GM12872 (cell line): ENCODE data around the gene NT5DC4.

Experiments
- TF ChIP-seq, protein P1 (sequence below): IDR thresholded peaks from 3 replicates; pipeline ENCODE4 v1.5.1; 2011; ENCODE audit warnings: low read depth, mild to moderate bottlenecking, low read length, moderate library complexity; ENCODE audit not compliant: insufficient read depth

The NT5DC4 gene

DNA sequence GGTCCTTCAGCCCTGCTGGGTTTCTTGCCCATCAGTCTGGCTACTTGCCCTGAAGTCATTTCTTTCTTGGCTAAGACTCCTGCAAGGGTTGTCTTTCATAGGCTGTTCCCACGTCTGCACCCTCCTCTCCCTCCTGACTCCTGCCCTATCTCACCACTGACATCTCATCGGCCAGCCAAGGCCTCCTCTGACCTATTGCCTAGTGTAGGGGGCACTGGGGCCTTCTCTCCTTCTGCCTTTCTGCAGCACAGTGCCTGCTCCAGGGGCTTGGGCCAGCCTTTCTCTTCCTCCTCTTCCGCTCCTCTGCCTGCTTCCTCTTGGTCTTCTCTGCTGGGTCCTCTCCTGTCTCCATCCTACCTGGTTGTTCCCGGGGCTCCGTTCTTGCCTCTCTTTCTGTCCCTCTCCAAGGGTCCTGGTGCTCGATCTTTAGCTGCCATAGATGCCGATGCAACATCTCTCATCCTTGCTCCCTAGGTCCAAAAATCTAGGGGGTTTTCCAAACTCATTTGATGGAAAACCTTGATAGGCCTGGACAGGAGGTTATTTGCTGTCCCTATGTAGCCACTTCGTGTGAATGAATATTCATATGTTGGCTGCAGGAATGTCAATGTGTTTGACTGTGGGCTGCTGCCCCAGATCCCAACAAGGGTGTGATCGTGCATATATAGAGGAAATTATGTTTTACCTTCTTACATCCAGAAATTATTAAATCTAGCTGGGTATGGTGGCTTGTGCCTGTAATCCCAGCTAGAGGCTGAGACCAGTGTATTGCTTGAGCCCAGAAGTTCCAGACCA, 9.7 kb upstream of the NT5DC4 start:
- TF ChIP-seq, protein P1, sequence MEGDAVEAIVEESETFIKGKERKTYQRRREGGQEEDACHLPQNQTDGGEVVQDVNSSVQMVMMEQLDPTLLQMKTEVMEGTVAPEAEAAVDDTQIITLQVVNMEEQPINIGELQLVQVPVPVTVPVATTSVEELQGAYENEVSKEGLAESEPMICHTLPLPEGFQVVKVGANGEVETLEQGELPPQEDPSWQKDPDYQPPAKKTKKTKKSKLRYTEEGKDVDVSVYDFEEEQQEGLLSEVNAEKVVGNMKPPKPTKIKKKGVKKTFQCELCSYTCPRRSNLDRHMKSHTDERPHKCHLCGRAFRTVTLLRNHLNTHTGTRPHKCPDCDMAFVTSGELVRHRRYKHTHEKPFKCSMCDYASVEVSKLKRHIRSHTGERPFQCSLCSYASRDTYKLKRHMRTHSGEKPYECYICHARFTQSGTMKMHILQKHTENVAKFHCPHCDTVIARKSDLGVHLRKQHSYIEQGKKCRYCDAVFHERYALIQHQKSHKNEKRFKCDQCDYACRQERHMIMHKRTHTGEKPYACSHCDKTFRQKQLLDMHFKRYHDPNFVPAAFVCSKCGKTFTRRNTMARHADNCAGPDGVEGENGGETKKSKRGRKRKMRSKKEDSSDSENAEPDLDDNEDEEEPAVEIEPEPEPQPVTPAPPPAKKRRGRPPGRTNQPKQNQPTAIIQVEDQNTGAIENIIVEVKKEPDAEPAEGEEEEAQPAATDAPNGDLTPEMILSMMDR, result no peak

DNA sequence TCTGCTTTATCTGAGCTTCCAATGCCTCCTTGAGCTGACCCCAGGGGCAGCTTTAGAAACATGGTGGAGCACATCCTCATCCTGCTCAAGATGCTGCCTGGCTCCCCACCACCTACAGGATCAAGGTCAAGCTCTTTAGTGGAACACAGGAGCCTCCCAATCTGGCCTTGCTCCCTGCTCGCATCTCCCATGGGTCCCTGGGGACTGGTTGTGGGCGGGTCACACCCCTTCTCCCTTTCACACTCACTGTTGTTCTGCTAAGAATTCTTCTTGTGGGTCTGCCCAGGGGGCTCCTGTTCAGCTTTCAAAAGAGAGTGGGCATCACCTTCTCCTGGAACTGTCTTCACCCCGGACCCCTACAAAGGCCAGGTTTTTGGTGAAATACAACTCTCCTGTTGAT, 8.4 kb upstream of the NT5DC4 start:
- TF ChIP-seq, protein P1, result no peak

DNA sequence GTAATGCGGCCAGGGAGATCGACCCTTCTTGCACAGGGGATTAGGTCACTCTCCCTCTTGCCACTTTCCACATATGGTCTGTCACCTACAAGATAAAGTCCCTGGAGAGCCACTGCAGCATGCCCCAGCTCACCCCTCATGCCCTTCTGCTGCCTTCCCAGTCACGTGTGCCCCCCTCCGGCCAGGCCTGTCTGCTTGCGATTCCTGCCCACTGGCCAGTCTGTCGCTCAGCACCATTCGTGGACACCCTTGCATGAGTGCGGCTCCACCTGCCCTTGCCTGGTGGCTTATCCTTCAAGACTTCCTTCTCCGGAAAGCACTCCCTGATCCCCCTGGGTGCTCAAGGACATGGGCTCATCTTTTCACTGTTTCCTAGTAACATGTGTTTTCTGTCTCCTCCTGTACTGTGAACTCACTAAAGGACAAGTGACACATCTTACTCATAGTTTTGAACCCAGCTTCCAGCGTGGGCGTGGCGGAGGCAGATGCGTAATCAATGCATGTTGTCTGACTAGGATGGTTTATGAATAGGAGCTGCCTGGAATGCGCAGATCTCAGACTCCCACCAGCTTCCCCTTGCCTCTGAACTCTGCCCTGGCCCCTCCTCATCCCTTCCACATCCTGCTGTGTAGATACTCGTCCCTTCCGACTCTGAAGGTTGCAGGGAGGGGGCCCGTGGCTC, 7.8 kb upstream of the NT5DC4 start:
- TF ChIP-seq, protein P1, result no peak

DNA sequence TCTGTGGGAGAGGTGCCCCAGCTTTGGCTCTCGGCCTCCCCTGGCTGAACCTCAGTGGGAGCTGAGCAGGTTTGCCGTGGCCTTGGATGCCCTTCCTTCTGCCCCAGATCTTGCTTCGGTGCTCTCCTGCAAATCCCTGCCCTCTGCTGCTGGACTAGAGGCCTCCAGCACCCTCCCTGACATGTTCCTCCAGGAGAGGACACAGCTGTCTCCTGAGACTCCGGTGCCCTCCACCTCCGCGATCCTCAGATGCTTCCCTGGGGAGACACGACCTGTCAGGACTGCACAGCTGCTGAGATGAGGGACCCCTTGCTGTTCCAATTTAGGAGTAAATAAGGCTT, 7.3 kb upstream of the NT5DC4 start:
- TF ChIP-seq, protein P1, result no peak

DNA sequence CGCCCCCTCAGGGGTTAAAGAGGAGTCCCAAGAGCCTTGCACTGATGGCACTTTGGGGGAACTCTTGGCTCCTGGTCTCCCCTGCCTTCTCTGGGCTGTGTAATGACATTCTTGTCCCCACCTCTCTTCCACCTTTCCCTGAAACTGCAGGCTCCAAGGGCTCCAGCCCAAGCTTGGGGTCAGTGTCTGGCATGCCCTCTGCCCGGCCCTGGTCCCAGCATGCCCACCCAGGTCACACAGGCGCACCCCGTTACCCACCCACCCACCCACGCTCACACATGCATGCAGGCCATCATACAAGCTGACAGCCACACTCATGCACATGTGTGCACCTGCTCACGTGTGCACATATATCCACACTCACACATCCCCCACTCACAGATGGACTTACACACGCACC, 6.9 kb upstream of the NT5DC4 start:
- TF ChIP-seq, protein P1, result no peak

DNA sequence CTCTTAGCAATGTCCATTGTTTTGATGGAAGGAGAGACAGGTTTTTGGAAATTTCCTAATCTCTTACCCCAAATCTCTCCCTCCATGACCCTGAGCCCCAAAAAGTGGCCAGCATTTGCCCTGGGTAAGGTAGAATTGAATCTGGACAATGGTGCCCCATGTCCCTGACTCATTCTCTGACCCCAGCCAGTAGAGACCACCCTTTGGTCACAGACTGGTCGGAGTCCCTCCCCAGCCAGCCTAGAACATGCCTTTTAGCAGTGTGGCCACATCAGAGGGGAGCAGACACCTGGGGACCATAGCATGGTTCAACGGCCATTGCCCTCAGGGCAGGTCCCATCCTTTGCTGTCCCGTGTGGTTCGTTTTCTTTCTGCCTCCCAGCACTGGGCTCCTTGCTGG, 6.5 kb upstream of the NT5DC4 start:
- TF ChIP-seq, protein P1, result no peak

DNA sequence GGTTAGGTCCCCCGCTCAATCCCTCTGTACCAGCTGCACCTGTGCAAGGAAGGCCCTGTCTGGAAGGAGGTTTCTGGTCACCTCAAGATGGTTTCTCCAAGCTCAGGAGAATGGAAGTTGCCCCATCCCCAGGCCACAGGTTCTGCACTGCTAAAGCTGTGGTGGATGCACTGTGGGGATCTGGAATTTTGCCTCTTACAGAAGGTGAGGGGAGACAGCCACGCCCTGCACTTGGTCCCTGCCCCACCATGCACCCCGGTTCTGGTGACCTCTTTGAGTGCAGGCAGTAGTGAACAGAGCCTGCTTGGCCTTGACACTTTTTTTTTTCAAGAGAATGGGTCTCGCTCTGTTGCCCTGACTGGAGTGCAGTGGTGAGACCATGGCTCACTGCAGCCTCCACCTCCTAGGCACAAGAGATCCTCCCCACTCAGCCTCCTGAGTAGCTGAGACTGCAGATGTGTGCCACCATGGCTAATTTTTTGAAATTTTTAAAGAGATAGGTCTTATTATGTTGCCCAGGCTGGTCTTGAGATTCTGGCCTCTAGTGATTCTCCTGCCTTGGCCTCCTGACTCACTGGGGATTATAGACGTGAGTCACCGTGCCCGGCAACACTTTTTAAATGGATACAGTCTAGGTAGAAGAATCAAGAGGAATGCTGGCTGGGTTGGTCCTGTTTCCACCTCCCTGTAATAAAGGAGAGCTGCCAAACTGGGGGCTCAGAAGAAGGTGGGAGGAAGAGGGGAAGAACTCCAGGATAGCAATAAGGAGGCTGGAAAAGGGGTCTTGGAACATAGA, 5.8 kb upstream of the NT5DC4 start:
- TF ChIP-seq, protein P1, result no peak
